HEK293 (cell line): ENCODE measurements around the gene NLK.

Experiments
- CTCF ChIA-PET: fragments of 350-600 bp; formaldehyde crosslinking; extraction: SDS; loops from one replicate; lab custom pipeline; 2021; ENCODE audit warnings: antibody characterized with exemption; lab: Yijun Ruan, JAX
- POLR2A ChIA-PET: fragments of 300-600 bp; formaldehyde crosslinking; extraction: SDS; loops from one replicate; lab custom pipeline; 2020; ENCODE audit warnings: antibody characterized with exemption, inconsistent platforms; lab: Yijun Ruan, JAX
- H3K27ac ChIP-seq: fragments of 200-500 bp; sonication (Bioruptor generic); 2 replicates; pipeline ENCODE4 v1.5.1; 2014; ENCODE audit warnings: low read depth, low read length, control low read depth, inconsistent platforms; ENCODE audit errors: extremely low read depth
- H3K36me3 ChIP-seq, 2 experiments: fragments of 200-500 bp in 1 of 2; sonication (Bioruptor generic) in 1 of 2; 1 replicate in 1 of 2; 2 replicates in 1 of 2; pipeline ENCODE4 v1.5.1; 2014 to 2017; ENCODE audit warnings: inconsistent platforms in 2 of 2, low read length in 2 of 2; ENCODE audit not compliant: control insufficient read depth in 2 of 2, insufficient read depth in 1 of 2
- H3K4me1 ChIP-seq: fragments of 200-500 bp; sonication (Bioruptor generic); 2 replicates; pipeline ENCODE4 v1.5.1; 2014; ENCODE audit warnings: mild to moderate bottlenecking, low read length, inconsistent platforms; ENCODE audit not compliant: control insufficient read depth, insufficient read depth
- H3K4me3 ChIP-seq: 2 replicates; pipeline ENCODE4 v1.5.1; 2011; ENCODE audit warnings: low read depth, mild to moderate bottlenecking, control low read depth, low read length, moderate library complexity
- H3K9me3 ChIP-seq: fragments of 200-500 bp; sonication (Bioruptor generic); 2 replicates; pipeline ENCODE4 v1.5.1; 2014; ENCODE audit warnings: low read depth, low read length, inconsistent platforms; ENCODE audit not compliant: control insufficient read depth, insufficient read depth
- HOXD13 ChIP-seq: sonication (generic); formaldehyde crosslinking; IDR thresholded peaks from 2 replicates; pipeline ENCODE4 v1.8.0; 2022; ENCODE audit warnings: missing genetic modification reagents, borderline replicate concordance
- KLF16 ChIP-seq: fragments of 450-650 bp; formaldehyde crosslinking; IDR thresholded peaks from 2 replicates; pipeline ENCODE4 v1.5.1; 2017; ENCODE audit warnings: missing biosample characterization, missing genetic modification characterization
- MYNN ChIP-seq: fragments of 450-650 bp; formaldehyde crosslinking; IDR thresholded peaks from 2 replicates; pipeline ENCODE4 v1.5.1; 2016; ENCODE audit warnings: missing biosample characterization, missing genetic modification characterization, borderline replicate concordance
- SCRT1 ChIP-seq: fragments of 450-650 bp; formaldehyde crosslinking; IDR thresholded peaks from 2 replicates; pipeline ENCODE4 v1.5.1; 2016; ENCODE audit warnings: missing biosample characterization, missing genetic modification characterization, borderline replicate concordance
- ZBTB20 ChIP-seq: fragments of 450-650 bp; formaldehyde crosslinking; IDR thresholded peaks from 2 replicates; pipeline ENCODE4 v1.5.1; 2016; ENCODE audit warnings: missing biosample characterization, missing genetic modification characterization
- ZFHX2 ChIP-seq: fragments of 450-650 bp; formaldehyde crosslinking; conservative IDR thresholded peaks from 2 replicates; pipeline ENCODE4 v1.5.1; 2016; ENCODE audit warnings: missing biosample characterization, missing genetic modification characterization
- ZFP69B ChIP-seq: fragments of 450-650 bp; formaldehyde crosslinking; IDR thresholded peaks from 2 replicates; pipeline ENCODE4 v1.5.1; 2016; ENCODE audit warnings: missing biosample characterization, missing genetic modification characterization
- ZNF140 ChIP-seq: fragments of 450-650 bp; formaldehyde crosslinking; IDR thresholded peaks from 2 replicates; pipeline ENCODE4 v1.5.1; 2016; ENCODE audit warnings: missing biosample characterization, missing genetic modification characterization
- ZNF202 ChIP-seq: fragments of 450-650 bp; formaldehyde crosslinking; IDR thresholded peaks from 2 replicates; pipeline ENCODE4 v1.5.1; 2016; ENCODE audit warnings: missing biosample characterization, missing genetic modification characterization, borderline replicate concordance
- ZNF292 ChIP-seq: fragments of 450-650 bp; formaldehyde crosslinking; IDR thresholded peaks from 2 replicates; pipeline ENCODE4 v1.5.1; 2016; ENCODE audit warnings: low read depth, missing biosample characterization, missing genetic modification characterization, borderline replicate concordance
- ZNF350 ChIP-seq: fragments of 450-650 bp; formaldehyde crosslinking; IDR thresholded peaks from 2 replicates; pipeline ENCODE4 v1.5.0; 2017; ENCODE audit warnings: missing biosample characterization, mild to moderate bottlenecking, missing genetic modification characterization
- ZNF366 ChIP-seq: fragments of 450-650 bp; formaldehyde crosslinking; conservative IDR thresholded peaks from 2 replicates; pipeline ENCODE4 v1.5.1; 2016; ENCODE audit warnings: missing biosample characterization, missing genetic modification characterization
- ZNF404 ChIP-seq: fragments of 450-650 bp; formaldehyde crosslinking; IDR thresholded peaks from 2 replicates; pipeline ENCODE4 v1.5.1; 2017; ENCODE audit warnings: missing biosample characterization, missing genetic modification characterization
- ZNF514 ChIP-seq: fragments of 450-650 bp; formaldehyde crosslinking; IDR thresholded peaks from 2 replicates; pipeline ENCODE4 v1.5.1; 2016; ENCODE audit warnings: missing biosample characterization, missing genetic modification characterization
- ZNF571 ChIP-seq: fragments of 450-650 bp; formaldehyde crosslinking; IDR thresholded peaks from 2 replicates; pipeline ENCODE4 v1.5.0; 2017; ENCODE audit warnings: missing biosample characterization, missing genetic modification characterization
- ZNF600 ChIP-seq: fragments of 450-650 bp; formaldehyde crosslinking; IDR thresholded peaks from 2 replicates; pipeline ENCODE4 v1.5.1; 2016; ENCODE audit warnings: missing biosample characterization, missing genetic modification characterization
- ZNF658 ChIP-seq: fragments of 450-650 bp; formaldehyde crosslinking; IDR thresholded peaks from 2 replicates; pipeline ENCODE4; 2016; ENCODE audit warnings: missing biosample characterization, missing genetic modification characterization
- ZNF660 ChIP-seq: fragments of 450-650 bp; IDR thresholded peaks from 2 replicates; pipeline ENCODE4 v1.5.1; 2018; ENCODE audit warnings: missing biosample characterization, mild to moderate bottlenecking, missing genetic modification characterization
- ZNF670 ChIP-seq: fragments of 450-650 bp; formaldehyde crosslinking; IDR thresholded peaks from 2 replicates; pipeline ENCODE4 v1.5.1; 2016; ENCODE audit warnings: missing biosample characterization, missing genetic modification characterization, low read depth
- ZNF707 ChIP-seq: fragments of 450-650 bp; formaldehyde crosslinking; IDR thresholded peaks from 2 replicates; pipeline ENCODE4 v1.5.1; 2016; ENCODE audit warnings: missing biosample characterization, missing genetic modification characterization
- ZNF747 ChIP-seq: fragments of 450-650 bp; formaldehyde crosslinking; IDR thresholded peaks from 2 replicates; pipeline ENCODE4 v1.5.1; 2016; ENCODE audit warnings: missing biosample characterization, missing genetic modification characterization
- ZNF76 ChIP-seq: fragments of 450-650 bp; formaldehyde crosslinking; IDR thresholded peaks from 2 replicates; pipeline ENCODE4; 2016; ENCODE audit warnings: low read depth, missing biosample characterization, missing genetic modification characterization, borderline replicate concordance
- ZNF768 ChIP-seq: fragments of 450-650 bp; formaldehyde crosslinking; IDR thresholded peaks from 2 replicates; pipeline ENCODE4 v1.5.1; 2018; ENCODE audit warnings: missing biosample characterization, mild to moderate bottlenecking, missing genetic modification characterization
- TF ChIP-seq, protein P1 (sequence below): fragments of 450-650 bp; formaldehyde crosslinking; IDR thresholded peaks from 2 replicates; pipeline ENCODE4 v1.5.1; 2016; ENCODE audit warnings: missing biosample characterization, missing genetic modification characterization
- TF ChIP-seq, protein P2 (sequence below): fragments of 450-650 bp; formaldehyde crosslinking; IDR thresholded peaks from 2 replicates; pipeline ENCODE4 v1.5.1; 2016; ENCODE audit warnings: missing biosample characterization, missing genetic modification characterization, low read depth
- TF ChIP-seq, protein P3 (sequence below): fragments of 450-650 bp; formaldehyde crosslinking; optimal IDR thresholded peaks from 2 replicates; pipeline ENCODE3; 2016; ENCODE audit warnings: missing biosample characterization, mild to moderate bottlenecking, missing genetic modification characterization

NLK gene

DNA sequence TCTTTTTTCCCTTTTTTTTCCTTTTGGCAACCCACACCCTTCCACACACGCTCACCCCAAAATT is at the start of gene NLK:
Gene NLK (plus strand): TSS at position 21 of the 64 bp plus-strand sequence. CDS start 197 bp downstream, outside the sequence.
- Histone ChIP-seq H3K36me3 (peaks cover 0 to 10% of the 10 kb centered on the region in 2 experiments; a peak in 1 of 3 replicates), H3K4me1 (peaks cover 16% of the 10 kb centered on the region; the same call in 1 of the 2 replicates), H3K27ac (peak within 1 kb of the TSS; percentile 44; the same call in 1 of the 2 replicates), H3K9me3 (no peaks in the 10 kb centered on the region), H3K4me3 (peak within 1 kb of the TSS; percentile 81)
- CTCF ChIA-PET, result interaction anchor here (0.6 kb wide), 1 partner anchor 209 kb away, joined by 3 read pairs; no protein-coding TSS in a partner anchor
- TF ChIP-seq SCRT1 (0 out of 2 replicates have a peak, but pooled peaks have one; percentile 30), ZNF571 (tag by site-specific recombination) (no peak)
- POLR2A ChIA-PET, result interaction anchor here (1.0 to 1.5 kb wide), 2 partner anchors 11 to 293 kb away, joined by 3 to 5 read pairs; partner anchors contain the start of genes IFT20 and TNFAIP1

DNA sequence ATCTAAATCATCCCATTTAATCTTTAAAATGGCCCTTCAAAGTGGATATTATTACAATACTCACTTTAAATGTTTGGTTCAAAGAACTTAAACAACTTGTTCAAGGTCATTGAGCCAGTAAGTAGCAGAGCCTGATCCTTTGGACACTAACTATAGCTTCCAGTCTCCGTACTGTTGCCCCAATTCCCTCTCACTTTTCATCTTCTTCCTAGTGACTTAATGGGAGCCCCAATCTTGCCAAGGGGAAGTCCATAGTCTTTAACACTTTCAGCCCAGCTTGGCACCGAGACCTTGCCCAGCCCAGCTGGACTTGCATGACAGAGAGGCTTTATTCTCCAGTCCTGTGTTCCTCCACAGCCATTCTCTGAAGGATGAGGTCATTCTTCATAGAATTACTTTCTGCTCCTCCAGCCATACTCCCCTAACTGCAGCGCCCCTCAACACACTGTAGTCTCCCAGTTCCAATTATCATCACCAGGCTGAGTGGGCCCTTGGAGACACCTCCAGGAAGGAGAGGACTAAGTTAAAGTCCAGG is 49.2 kb upstream of the NLK start:
- no peaks in the 10 kb centered on the region for H3K4me1 ChIP-seq
- H3K27ac ChIP-seq, result no peak overlapping the region
- CTCF ChIA-PET, result no interaction called here
- POLR2A ChIA-PET, result no interaction called here
- TF ChIP-seq ZNF670 (tag by site-specific recombination), result no peak
- no peak for TF ChIP-seq ZBTB20 (tag by site-specific recombination)
- no peak for TF ChIP-seq HOXD13 (CRISPR knock-in tag)
- no peak for TF ChIP-seq ZNF76 (tag by site-specific recombination)
- no peak for TF ChIP-seq KLF16 (tag by site-specific recombination)
- no peak for TF ChIP-seq ZNF660
- TF ChIP-seq MYNN (tag by site-specific recombination), result no peak
- no peak for TF ChIP-seq ZNF366 (tag by site-specific recombination)
- no peak for TF ChIP-seq ZNF768
- TF ChIP-seq ZNF404, result no peak
- TF ChIP-seq ZNF658 (tag by site-specific recombination), result no peak
- TF ChIP-seq ZNF140, result no peak
- H3K9me3 ChIP-seq, result no peaks in the 10 kb centered on the region
- H3K4me3 ChIP-seq, result no peak overlapping the region
- no peaks in the 10 kb centered on the region for H3K36me3 ChIP-seq

DNA sequence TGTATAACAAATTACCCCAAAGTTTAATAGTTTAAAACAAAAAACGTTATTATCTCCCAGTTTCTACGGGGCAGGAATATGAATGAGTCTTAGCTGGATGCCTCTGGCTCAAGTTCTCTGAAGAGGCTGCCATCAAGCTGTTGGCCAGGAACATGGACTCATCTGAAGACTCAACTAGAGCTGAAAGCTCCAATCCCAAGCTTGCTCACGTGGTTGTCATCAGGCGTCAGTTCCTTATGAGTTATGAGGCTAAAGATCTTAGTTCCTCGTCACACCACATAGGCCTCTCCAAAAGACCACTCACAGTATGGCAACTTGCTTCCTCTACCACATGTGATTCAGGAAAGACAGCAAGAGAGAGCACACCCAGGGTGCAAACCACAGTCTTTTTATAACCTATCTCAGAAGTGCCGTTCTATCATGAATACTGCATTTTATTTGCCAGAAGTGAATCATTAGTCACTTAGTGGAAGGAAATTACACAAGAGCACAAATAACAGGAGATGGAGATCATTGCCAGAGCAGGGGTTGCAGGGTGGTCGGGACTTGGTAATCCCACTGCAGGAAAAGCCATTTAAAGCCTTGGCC is 48.7 kb upstream of the NLK start:
- no peaks in the 10 kb centered on the region for H3K4me1 ChIP-seq
- ChIA-PET POLR2A (no interaction called here), CTCF (interaction anchor here (1.2 kb wide), 1 partner anchor 15 kb away, joined by 3 read pairs; no protein-coding TSS in a partner anchor)
- H3K36me3 ChIP-seq, result no peaks in the 10 kb centered on the region
- no peak overlapping the region for H3K4me3 ChIP-seq
- H3K27ac ChIP-seq, result no peak overlapping the region
- no peaks in the 10 kb centered on the region for H3K9me3 ChIP-seq
- TF ChIP-seq, protein P1, sequence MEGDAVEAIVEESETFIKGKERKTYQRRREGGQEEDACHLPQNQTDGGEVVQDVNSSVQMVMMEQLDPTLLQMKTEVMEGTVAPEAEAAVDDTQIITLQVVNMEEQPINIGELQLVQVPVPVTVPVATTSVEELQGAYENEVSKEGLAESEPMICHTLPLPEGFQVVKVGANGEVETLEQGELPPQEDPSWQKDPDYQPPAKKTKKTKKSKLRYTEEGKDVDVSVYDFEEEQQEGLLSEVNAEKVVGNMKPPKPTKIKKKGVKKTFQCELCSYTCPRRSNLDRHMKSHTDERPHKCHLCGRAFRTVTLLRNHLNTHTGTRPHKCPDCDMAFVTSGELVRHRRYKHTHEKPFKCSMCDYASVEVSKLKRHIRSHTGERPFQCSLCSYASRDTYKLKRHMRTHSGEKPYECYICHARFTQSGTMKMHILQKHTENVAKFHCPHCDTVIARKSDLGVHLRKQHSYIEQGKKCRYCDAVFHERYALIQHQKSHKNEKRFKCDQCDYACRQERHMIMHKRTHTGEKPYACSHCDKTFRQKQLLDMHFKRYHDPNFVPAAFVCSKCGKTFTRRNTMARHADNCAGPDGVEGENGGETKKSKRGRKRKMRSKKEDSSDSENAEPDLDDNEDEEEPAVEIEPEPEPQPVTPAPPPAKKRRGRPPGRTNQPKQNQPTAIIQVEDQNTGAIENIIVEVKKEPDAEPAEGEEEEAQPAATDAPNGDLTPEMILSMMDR (tag by site-specific recombination), result no peak
- peak; percentile 46; the same call in 1 of the 2 replicates for TF ChIP-seq ZNF350
- no peak for TF ChIP-seq ZNF514
- TF ChIP-seq, all 188 proteins: peak for 1

DNA sequence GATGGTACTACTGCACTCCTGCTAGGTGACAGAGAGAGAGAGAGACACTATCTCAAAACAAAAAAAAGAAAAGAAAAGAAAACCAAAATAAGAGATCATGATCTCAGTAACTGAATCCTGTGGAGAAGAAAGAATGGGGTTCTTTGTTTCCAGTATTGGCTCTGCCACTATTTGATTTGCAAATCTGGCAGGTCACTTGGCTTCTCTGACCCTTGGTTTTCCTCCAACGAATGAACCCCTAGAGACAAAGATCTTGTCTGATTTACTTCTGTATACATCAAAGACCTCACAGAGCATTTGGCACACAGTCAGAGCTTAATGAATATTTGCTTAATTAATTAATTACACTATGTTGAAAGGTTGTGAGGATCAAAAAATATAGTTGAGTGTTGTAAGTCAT is 47.9 kb upstream of the NLK start:
- no peaks in the 10 kb centered on the region for H3K4me1 ChIP-seq
- CTCF ChIA-PET, result interaction anchor here (1.2 kb wide), 1 partner anchor 16 kb away, joined by 3 read pairs; no protein-coding TSS in a partner anchor
- no peak overlapping the region for H3K27ac ChIP-seq
- no peaks in the 10 kb centered on the region for H3K9me3 ChIP-seq
- TF ChIP-seq ZFP69B (tag by site-specific recombination) (no peak), ZNF707 (no peak), ZNF292 (no peak), ZNF747 (tag by site-specific recombination) (no peak), ZNF202 (tag by site-specific recombination) (no peak), ZFHX2 (no peak), ZNF600 (tag by site-specific recombination) (no peak)
- TF ChIP-seq, protein P2, sequence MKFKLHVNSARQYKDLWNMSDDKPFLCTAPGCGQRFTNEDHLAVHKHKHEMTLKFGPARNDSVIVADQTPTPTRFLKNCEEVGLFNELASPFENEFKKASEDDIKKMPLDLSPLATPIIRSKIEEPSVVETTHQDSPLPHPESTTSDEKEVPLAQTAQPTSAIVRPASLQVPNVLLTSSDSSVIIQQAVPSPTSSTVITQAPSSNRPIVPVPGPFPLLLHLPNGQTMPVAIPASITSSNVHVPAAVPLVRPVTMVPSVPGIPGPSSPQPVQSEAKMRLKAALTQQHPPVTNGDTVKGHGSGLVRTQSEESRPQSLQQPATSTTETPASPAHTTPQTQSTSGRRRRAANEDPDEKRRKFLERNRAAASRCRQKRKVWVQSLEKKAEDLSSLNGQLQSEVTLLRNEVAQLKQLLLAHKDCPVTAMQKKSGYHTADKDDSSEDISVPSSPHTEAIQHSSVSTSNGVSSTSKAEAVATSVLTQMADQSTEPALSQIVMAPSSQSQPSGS, result no peak
- TF ChIP-seq, protein P3, sequence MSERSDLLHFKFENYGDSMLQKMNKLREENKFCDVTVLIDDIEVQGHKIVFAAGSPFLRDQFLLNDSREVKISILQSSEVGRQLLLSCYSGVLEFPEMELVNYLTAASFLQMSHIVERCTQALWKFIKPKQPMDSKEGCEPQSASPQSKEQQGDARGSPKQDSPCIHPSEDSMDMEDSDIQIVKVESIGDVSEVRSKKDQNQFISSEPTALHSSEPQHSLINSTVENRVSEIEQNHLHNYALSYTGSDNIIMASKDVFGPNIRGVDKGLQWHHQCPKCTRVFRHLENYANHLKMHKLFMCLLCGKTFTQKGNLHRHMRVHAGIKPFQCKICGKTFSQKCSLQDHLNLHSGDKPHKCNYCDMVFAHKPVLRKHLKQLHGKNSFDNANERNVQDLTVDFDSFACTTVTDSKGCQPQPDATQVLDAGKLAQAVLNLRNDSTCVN (tag by site-specific recombination), result no peak
- H3K36me3 ChIP-seq, result no peaks in the 10 kb centered on the region
- no peak overlapping the region for H3K4me3 ChIP-seq
- POLR2A ChIA-PET, result no interaction called here
